Activated CD4-positive, alpha-beta T cell treated with anti-CD3 and anti-CD28 coated beads for 4 hours (primary cell): Measurements from ENCODE around the gene ARHGAP10.

ENCODE experiments used
- DNase-seq, 2 donors: peaks; one replicate each; pipeline ENCODE4 v3.0.0-alpha.2; 2020

Gene ARHGAP10

DNA sequence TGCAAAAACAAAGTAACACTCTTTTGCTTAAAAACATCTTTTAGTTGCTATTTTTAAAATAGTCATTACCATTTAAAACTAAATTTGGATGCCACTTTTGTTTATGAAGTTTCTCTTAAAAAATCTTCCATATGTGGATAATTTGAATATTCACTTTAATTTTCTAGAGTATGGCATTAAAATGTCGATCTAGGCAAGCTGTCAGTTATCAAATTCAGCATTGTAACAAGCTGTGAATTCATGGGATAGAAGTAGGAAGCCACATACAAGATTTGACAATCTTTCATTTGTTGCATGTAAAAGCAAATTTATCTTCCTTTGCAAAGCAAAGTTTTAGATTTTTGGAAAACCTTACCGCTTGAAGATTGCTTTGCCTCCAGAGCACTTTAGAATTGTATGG is 191.5 kb downstream of the ARHGAP10 start:
- no peak for DNase-seq

DNA sequence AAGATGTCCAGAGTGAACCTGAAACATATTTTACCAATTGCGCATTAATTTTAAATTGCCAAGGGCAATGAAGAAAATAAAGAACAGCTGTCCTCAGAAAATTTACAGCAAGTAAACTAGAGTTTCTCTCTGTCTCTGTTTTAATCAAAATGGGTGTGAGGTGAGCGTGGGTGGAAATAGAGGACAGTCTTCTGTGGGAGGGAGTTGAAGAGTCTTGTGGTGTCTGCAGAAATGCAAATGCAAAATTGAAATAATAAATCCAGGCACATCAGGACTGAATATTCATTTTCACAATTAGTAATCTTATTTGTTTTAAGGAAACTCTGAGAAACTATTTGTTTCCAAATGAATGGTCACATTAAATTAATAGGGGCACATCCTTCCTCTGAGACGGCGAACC is 192.0 kb downstream of the ARHGAP10 start:
- DNase-seq = no peak

DNA sequence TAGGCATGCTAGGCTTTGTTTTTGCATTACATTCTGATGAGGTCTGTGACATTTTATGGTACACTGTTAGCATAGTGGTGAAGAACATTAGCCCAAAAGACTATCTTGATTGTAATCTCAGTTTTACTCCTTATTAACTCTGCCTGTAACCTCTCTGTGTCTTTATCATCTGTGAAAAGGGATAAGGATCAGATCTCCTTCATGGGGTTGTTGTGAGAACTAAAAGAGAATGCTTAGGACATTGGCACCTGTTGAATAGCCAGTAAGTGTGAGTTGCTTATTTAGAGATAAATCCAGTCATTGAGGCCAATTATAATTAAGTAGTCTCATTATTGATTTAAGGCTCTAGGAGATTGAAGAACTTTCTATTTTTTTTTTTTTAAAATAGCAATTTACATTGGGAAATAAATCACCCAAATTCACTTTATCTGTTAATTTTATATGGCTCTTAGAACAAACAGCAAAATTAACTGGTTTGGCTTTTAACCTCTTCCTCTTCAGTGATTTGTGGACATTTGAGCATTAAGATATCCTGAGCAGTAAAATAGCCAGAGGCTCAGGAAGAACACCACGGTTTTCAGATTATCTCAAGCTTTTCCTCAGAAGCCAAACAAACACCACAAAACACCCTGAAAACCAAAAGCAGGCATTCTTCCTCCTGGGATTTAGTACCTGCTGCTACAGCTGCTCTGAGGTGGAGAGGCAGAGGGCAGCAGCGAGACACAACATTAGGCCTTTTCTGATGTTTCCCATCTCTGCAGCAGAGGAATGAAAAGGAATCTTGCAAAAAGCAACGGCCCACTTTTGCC is 192.9 kb downstream of the ARHGAP10 start:
- no peak for DNase-seq

DNA sequence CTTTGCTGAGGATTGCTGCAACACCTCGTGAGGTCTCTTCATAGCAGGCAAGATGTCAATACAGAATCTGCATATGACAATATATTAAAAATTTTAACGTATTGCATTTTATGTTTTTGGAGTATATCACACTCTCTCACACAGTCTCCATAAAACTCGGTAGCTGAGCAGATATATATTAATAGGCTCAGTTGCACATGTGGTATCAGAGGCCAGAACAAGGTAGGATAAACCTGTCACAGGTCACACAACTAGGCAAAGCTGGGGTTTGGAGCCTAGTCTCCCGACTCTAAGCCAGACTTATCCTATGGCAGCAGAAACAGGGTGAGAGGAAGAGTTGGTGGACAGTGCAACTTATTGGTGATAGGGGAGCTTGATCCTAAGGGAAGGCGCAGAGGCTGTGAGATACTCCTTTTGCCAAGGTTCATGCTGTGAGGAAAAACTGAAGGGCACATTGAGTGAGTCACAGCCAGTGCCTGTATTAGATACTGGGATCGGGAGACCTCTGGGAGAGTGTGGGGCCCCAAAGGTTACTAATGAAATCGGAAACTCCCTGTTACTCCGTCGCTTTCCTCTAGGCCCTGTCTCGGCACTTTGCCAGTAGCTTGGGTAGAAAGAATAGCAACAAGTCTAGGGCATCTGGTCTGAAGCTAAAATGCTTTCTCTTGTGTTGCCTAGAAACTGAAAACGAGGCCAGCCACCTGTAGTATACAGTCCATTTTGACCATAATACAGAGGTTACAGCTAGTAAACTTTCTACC is 195.7 kb downstream of the ARHGAP10 start:
- DNase-seq = no peak

DNA sequence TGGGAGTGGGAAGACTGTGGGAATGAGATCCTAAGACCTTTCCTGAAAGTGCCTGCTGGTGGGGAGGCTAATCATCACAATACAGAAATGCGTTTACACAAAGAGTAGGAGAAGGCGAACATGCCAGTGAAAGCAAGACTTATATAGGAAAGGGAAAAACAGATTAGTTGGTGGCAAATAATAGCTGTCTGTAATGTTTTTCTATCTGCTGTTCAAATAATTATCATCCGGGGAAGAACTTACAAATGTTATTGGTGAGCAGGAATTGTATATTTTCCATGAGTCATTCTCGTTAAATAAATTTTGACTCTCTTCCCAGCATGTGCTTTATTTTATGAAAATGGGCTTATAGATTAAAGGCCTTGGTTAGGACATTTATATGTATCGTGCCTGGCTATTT is 196.5 kb downstream of the ARHGAP10 start:
- DNase-seq = no peak

DNA sequence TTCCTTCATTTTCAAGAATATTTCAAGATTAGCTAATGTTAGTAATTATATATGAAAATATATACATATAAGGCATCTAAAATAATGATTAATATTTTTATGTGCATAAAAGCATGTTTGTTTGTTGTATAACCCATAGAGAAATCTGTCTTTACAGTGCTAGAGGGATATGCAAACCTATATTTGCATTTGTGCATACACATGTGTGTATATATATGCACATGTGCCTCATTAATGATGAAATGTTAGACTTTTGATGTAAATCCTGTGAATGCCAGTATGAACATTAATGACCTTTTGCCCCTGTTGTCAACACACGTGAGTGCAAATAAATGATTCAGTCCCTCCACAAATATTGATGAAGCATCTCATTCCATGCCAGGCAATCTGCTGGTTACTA is 197.9 kb downstream of the ARHGAP10 start:
- DNase-seq = no peak

DNA sequence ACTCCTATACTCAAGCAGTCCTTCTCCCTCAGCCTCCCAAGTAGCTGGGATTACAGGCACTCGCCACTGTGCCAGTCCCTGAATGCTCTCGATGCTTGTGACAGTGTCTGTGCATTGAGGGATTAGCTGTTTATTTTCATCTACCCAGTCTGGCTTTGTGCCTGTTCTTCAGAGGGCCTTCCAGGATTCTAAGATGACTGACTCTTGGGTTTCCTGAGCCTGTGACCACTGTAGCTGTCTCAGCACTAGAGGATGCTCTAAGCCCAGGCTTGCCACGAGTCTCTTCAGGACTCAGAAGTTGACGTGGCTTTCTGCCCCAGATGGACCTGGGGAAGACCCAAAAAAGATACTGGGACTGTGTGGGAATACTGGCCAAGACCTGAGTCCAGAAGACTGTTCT is 201.4 kb downstream of the ARHGAP10 start:
- no peak for DNase-seq

DNA sequence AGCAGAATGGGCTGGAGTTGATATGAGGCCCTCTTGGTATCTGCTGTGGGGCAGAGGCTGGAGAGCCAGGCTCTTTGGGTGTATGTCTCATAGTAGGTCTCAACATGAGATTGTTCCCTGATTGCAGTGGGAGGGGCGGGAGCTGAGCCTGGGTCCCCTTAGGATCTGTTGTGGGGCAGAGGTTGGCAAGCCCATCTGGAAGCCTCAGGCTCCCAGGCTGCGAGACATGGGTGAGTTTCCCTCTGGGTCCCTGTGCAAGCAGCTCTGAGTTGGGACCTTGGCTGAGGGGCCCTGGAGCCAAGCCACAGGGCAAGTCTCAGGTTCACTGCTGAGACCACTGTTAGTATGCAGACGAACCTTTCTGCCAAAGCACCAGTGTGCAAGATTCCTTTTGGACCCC is 201.9 kb downstream of the ARHGAP10 start:
- no peak for DNase-seq

DNA sequence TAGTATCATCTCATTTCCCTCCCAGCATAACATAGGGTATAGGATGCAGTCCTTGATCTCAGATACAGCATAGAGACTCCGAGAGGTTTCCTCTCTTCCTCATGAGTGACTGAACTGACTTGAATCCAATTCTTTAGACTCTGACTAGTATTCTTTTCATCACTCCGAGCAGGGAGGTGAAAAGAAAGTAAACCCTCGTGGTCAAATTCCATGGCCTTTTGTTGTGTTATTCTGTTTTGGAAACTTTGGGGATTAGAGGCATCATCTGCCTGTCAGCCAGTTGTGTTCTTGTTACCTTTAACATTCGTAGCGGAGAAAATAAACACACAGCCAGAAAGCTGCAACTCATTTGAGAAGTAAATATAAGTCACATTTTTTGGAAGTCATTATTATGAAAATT is 206.6 kb downstream of the ARHGAP10 start:
- DNase-seq = no peak

DNA sequence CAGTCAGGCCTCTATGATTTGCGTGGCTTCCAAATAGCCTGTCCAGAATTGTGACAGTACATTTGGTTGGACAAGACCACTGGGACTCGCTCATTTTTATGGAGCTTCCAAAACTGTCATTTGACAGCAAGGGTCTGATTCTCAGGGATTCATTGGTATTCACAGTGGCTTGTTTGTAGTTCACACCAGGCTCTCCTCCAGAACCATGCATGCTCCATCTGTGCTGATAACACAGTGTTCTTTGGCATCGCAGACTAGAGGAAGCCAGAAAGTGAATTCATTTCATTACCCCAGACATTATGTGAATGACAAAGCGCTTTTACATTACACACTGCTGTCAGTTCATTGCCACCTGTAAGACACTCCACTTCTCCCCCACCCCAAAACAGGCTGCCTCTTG is 208.3 kb downstream of the ARHGAP10 start:
- DNase-seq = no peak

DNA sequence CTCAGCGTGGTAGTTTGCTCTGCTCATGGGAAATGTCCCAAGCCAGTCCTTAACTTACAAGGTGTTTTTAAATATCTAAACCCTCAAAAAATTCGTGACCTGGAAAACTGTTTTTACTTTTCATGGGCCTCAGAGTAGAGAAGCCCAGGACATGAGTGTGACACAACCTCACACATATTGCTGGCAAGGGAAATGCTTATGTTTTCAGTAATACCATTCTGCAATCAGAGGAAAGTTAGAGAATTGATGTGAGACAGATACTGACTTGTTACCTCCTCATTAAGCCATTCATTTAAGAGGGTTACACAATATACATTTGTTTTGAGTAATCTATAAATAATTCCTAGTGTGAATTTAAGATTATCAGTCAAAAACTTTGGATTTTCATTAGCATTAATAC is 209.5 kb downstream of the ARHGAP10 start:
- no peak for DNase-seq

DNA sequence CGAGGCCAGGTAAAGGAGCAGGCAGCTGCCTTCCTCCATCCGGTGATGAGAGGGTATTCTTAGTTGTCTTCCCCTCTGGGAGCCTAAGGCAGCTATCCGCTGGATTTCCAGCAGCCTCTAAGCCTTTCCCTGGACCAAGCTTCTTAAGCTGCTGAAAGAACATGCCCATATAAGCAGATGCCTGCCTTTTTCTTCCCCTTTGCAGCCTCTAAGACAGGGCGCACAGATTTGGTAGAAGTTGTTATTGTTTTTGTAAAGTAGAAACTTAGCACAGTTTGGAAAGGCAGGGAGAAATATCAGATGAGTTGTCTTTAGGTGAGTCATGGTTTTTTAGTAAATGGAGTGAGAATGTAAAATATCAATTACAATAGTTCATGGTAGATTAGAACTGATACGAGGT is 210.8 kb downstream of the ARHGAP10 start:
- no peak for DNase-seq

DNA sequence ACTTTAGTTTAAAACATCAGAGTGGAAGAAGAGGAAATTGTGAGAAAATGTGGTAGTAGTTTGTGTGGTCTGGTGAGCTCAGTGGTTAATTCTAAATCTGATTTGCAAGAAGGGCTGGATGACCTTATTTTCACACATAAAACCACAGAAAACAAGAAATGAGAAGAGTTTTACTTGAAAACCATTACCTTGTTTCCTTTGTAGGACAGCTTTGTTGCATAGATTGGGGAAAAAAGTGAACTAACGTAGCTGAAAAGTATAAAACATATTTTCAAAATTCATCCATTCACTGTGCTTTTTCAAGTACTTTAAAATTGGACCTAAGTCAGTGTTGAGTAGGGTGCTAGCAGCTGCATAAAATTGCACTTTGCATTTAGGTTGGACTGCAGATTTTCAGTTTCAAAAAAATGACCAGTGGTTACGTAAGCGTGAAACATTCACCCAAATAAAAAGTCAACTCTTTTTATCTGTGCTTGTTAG is 211.3 kb downstream of the ARHGAP10 start:
- no peak for DNase-seq

DNA sequence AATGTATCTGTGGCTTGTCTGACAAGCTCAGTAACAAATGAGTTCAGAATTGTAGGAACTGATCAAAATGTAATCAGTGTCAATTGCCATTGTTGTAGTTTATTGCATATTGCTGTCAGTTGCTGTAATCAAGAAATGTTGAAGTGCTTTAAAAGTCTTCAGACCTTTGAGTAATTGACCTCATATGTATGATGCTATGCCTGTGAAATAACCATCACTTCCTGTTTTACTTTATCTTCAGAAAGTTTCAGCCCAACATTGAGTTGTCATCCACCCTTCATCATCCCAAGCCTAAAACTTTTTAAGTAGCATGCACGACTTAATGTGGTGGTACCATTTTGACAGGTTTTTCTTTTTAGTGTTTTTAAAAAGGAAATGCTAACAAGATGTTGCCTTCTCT is 212.4 kb downstream of the ARHGAP10 start:
- no peak for DNase-seq

DNA sequence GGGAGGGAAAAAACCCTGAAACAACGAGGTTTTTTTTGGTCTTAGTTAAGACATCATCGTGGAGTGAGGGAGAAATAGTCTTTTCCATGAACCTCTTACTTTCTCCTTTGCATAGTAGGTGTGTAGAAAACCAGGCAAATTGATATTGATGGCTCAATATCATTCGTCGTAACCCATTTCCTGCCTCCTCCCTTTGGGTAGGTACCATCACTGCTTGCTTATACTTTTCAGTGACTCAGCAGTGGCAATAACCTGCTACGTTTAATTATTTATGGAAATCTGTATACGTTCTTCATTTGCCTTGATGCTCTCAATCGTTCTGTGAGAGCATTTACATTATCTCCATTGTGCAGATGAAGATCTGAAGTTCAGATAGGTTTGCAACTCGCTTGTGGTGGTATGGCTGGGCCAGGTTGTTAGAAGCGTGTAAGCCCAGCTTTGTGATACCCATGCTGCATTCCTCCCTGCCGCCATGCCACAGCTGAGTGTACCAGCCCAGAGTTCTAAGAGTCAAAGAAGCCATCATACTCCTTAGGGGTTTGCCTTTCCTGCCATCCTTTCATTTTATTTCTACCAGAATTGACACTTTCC is 212.9 kb downstream of the ARHGAP10 start:
- no peak for DNase-seq

DNA sequence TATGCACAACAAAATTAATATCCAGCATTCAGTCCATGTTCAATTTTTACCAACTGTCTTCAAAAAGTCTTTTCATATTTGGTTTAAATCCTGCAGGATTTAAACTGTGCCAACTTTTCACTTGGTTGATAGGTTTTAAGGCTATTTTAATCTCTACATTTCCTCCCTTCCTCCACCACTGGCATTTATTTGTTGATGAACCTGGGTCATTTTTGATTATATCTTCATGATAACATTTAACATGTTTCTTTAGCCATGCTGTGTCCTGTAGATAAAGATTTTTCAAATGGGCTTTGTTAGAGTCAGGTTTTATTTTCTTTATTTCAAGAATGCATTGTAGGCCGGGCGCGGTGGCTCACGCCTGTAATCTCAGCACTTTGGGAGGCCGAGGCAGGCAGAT is 216.4 kb downstream of the ARHGAP10 start:
- DNase-seq = no peak

DNA sequence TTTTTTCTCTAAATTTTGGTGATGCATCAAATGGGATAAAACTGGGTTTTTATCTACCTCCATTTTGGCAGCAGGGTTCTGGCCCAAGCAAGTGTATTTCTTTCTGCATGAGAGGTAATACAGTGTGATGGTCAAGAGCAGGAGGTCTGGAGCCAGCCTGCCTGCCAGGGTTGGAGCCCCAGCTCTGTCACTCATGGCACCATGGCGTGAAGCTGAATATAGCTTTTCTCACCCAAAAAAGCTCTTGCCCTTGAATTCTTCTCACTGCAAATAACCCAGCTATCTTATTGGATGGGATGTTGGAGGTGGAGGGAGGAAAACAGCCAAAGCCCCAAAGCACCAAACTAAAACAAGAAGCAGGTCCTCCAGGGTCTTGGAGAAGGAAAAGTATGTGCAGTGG is 218.4 kb downstream of the ARHGAP10 start:
- DNase-seq = no peak

DNA sequence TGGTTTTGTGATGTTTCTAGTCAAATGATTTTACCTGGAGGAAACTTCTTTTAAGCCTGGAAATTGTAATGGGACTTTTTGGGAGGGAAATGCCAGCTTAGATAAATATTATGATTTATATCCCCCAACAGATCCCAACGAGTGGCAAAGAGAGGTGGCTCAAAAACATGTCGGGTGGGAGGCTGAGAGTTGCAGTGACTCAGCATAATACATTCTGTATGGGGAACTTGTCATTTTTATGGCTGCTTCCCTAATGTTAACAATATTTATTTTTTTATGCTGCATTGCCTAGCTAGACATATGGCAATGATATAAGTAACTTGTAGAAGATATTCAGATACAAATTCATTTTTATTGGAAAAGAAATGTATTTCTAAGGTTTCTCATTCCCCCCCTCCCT is 219.0 kb downstream of the ARHGAP10 start:
- no peak for DNase-seq

DNA sequence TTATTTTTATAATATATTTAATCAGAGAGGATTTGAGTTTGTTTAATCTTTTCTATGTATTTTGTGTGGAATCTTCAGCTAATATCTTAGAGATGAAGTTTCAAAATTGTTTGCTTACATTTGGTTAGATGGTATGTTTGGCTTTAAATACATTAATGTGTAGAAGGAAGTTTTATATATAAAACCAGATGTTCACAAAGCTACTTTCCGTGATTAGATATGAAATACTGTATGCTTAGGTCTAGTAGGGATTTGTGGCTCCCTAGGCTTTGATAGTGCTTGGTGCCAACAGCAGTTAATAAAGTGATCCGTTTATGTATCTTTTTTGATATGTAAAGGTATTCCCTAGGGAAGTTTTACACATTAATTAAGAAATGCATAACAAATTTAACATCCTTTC is 223.0 kb downstream of the ARHGAP10 start:
- no peak for DNase-seq

DNA sequence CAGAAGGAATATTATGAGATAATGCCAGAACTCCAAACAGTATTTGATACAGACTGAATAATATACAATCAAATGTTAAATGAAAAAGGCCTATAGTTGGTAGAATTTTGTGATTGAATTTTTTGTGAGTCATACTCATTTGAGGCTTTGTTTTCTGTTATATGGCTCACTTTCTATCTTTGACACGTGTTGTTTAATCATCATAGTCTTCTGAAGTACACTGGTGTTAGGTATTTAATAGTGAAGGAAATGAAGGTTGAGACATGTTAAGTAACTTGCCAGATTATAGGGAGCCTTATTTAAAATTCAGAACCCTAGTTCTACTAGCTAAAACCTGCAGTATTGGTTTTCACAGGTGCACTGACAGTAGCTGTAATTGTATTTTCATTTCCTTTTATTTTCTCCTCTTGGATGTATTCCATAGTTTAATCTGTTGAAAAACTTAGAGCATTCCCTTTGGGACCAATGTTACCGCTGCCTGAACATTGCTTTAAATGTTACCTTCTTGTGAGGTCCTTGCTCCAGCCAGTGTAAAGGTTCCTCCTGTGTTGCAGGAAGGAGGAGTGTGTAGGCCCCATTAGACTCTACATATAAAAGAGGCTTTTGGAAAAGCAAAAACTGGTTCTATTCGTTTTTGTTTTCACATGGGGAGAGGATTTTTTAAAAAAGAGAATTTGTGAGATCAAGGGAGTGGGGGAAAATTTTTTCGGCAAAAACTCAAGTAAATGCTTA is 224.1 kb downstream of the ARHGAP10 start:
- no peak for DNase-seq

DNA sequence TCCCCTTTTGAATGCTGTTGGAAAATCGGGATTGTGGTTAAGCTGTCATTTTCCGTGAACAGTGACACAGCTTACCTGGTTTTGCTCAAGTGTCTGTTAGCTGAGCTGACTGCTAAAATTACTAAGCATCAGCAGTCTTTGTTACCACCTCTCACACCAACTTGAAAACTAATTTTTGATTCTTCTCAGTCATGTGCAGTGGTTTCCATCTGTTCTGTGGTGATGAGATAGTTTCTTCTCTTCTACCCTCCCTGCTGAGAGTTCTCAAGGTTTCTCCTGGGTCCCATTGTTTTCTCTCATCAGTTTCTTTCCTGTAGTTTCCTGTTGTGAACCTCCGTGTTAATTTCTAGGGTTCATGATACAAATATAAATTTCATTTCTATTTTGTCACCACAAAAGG is 225.6 kb downstream of the ARHGAP10 start:
- no peak for DNase-seq

DNA sequence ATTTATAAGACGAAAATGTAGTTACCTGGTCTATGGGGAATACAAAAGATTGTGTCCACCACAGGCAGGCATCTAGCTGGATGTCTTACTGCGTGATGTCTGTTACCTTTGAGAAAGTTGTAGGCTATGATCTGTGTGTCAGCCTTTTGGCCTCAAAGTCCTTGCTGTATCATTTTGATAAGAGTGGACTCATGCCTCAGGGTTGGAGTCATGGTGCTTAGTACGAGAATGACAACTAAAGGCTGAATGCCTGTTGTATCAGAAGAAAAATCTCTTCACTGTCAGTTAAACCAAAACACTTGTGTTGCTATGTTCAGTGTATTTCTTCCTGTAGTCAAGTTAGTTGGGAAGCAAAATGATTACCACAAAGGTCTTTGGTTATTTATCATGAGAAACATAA is 226.2 kb downstream of the ARHGAP10 start:
- no peak for DNase-seq

DNA sequence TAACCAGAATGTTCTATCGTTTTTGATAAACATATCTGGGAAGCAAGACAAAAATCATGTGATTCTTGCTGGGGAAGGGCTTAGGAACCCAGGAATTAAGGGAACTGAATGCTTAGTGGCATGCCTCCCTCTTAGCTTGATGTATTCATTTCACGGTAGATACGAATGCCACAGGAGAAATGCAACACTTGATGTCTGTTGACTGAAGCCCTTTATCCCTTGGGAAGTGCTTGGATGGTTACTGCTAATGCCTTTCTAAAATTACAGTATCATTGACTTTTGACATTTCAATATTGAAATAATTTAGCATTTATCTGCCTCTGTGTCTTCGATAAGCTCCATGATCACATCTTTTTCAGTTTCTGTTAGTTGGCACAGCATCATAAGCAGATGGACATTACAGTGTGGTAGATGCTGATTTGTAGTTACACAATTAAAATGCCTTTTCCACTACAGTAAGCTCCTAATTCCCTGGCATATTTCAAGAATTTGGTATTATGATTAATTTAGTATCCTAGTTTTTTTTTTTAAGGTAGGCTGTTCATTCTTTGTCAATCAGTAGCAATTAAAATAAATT is 226.7 kb downstream of the ARHGAP10 start:
- DNase-seq = no peak
